GM21576 (cell line): Measurements from ENCODE around the gene SETD1A.

Experiments used
- ATAC-seq: cut with Tn5 transposase; IDR thresholded peaks from one replicate; pipeline ENCODE4 v1.9.1; 2021; ENCODE audit warnings: mild to moderate bottlenecking, moderate library complexity; ENCODE audit not compliant: unreplicated experiment

The SETD1A gene

GRCh38 chr16:30980434-30980833 lies 22.9 kb downstream of the SETD1A start:
- ATAC-seq, result no peak

GRCh38 chr16:30980959-30981358 lies 23.4 kb downstream of the SETD1A start:
- no peak for ATAC-seq

DNA sequence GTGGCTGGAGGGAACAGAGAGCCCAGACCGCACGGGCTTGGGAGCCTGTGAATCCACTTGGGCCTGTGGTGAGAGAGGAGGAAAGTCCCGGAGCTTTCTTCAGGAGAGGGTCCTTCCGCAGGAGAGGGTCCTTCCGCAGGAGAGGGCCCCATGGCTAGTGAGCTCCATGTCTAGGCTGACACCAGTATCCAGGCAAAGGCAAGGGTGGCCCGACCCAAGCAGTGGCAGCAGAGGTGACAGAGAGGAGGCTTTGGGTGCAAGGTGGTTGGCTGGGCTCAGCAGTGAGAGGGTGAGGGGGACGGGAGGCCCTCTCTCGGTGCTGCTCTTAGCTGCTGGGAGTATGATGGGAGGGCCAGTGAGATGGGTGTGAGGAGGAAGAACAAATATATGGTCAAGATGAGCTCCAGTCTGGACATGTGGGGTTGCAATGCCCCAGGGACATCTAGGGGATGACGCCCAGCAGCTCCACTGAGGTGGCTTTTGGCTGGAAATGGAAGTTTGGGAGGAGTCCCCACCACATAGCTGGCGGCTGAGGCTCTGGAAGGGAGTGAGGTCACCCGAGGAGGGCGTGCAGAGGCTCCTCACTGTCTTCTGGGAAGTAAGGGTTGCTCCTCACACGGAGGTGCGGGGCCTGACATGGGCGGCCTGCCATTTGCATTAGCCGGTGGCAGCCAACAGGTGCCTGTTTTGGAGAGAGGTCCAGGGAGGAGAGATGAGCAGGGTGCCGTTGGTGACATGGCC lies 25.2 kb downstream of the SETD1A start:
- ATAC-seq, result no peak

DNA sequence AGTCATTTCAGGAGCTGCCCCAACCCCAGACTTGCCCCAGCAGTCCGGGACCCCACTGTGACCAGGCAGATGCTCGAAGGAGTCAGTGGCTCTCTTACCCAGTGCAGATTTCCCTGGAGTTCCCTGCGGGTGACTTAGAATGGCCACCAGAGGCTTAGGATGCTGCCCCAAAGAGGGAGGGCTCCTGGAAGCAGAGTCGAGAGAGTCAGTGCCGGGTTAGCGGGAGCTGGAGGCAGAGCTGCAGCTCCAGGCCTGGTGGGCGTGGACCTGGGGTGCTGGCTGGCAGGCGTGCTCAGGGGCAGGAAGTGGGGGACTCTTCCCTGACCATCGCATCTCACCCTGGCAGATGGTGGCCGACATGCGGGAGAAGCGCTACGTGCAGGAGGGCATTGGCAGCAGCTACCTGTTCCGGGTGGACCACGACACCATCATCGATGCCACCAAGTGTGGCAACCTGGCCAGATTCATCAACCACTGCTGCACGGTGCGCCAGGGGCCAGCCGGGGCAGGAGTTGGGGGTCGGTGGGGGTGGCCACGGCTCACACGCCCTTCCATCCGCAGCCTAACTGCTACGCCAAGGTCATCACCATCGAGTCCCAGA lies 25.8 kb downstream of the SETD1A start:
- ATAC-seq, result no peak

DNA sequence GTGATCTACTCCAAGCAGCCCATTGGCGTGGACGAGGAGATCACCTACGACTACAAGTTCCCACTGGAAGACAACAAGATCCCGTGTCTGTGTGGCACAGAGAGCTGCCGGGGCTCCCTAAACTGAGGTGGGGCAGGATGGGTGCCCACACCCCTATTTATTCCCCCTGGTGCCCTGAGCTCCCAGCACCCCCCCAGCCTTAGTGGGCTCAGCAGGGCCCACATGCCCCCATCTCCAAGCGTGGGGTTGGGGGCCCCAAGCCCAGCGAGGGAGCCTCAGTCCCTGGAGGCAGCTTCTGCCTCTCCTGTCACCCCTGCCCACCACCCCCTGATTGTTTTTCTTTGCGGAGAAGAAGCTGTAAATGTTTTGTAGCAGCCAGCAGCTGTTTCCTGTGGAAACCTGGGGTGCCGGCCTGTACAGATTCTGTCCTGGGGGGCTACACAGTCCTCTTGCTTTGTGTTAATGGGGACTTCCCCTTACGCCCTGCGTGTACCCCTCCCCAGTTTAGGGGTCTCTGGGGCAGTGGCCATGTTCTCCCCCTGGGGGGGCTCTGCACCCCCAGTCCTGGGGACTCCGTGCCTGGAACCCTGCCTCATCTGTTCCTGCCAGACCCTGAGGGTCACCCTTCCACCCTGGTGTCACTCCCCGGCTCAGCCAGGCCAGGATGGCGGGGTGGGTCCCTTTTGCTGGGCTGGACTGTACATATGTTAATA lies 26.5 kb downstream of the SETD1A start:
- no peak for ATAC-seq

GRCh38 chr16:30984669-30985400 lies 27.3 kb downstream of the SETD1A start, which contains the start of gene HSD3B7:
TSS of gene HSD3B7 (plus strand) at chr16:30985207. CDS start at chr16:30985659, 452 bp downstream.
- no peak for ATAC-seq

DNA sequence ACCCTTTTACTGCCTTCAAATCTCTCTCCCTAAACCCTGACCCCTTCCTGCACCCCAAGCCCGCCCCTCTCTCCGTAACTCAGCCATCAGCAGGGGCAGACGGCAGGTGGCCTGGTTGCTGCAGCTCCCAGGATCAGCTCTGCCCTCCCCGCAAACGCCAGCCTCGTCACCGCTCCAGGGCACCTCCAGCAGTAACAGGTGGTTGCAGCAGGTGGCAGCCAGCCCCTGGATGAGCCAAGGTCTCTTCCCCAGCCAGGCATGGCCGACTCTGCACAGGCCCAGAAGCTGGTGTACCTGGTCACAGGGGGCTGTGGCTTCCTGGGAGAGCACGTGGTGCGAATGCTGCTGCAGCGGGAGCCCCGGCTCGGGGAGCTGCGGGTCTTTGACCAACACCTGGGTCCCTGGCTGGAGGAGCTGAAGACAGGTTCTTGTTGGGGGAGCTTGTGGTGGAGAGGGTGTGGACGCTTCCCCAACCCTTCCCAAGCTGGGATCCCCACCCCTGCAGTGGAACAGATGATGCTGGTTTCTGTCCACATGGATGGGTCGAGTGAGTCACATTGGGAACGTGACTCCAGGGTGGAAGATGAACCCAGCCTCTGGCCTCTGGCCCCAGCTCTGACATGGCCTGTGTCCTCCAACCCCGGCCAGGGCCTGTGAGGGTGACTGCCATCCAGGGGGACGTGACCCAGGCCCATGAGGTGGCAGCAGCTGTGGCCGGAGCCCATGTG lies 28.0 kb downstream of the SETD1A start:
- no peak for ATAC-seq

- ATAC-seq, result no peak
Measured at GRCh38 chr16:30986129-30986991, 28.8 kb downstream of the SETD1A start.

DNA sequence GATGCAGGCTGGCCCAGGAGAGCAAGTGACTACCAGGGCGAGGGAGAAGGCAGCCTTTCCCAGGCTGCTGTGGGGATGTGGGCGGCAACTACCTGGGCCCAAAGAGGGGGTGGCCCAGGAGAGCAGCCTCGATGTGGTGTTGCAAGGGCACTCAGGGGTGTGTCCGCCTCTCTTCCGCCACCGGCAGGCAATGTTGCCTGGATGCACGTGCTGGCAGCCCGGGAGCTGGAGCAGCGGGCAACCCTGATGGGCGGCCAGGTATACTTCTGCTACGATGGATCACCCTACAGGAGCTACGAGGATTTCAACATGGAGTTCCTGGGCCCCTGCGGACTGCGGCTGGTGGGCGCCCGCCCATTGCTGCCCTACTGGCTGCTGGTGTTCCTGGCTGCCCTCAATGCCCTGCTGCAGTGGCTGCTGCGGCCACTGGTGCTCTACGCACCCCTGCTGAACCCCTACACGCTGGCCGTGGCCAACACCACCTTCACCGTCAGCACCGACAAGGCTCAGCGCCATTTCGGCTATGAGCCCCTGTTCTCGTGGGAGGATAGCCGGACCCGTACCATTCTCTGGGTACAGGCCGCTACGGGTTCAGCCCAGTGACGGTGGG lies 30.1 kb downstream of the SETD1A start:
- ATAC-seq, result no peak

GRCh38 chr16:30989469-30990047 lies 32.0 kb downstream of the SETD1A start:
- ATAC-seq, result no peak

DNA sequence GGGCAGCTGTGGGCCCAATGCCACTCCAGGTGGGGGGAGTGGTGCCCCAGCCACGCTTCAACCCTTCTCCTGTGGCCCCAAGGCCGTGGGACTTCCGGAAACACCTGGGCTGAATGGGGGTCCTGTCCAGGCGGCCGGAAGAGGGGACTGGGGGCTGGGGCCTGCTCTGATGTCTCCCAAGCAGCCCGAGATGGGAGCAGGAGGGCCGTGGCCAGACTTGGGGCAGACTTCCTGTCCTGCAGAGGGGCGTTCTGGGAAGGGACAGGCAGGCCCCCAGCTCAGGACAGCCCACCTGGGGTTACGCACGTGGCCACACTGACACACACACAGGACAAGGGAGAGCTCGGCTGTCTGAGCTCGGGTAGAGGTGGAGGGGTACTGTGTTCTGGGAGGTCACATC lies 32.6 kb downstream of the SETD1A start:
- no peak for ATAC-seq

DNA sequence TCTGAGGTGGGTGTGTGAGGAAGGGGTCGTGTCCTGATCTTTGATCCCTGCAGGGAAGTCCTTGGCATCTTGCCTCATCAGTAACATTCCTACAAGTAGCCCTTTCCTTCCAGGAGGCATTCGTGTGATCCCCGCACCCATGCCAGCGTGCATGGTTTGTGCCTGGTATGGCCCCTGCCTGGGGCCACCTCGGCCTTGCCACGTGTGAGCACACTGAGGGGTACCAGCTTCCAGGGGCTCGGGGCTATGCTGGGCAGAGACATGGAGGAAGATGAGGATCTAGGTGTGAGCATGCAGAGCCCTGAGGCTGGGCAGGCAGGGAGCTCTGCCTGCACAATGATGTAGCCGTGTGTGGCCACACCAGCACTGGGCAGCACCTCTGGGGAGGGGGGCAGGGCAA lies 33.5 kb downstream of the SETD1A start:
- ATAC-seq, result no peak

- no peak for ATAC-seq
Measured at GRCh38 chr16:30992276-30992780, 34.8 kb downstream of the SETD1A start.

- ATAC-seq, result no peak
Measured at GRCh38 chr16:30992931-30993816, 35.6 kb downstream of the SETD1A start.

DNA sequence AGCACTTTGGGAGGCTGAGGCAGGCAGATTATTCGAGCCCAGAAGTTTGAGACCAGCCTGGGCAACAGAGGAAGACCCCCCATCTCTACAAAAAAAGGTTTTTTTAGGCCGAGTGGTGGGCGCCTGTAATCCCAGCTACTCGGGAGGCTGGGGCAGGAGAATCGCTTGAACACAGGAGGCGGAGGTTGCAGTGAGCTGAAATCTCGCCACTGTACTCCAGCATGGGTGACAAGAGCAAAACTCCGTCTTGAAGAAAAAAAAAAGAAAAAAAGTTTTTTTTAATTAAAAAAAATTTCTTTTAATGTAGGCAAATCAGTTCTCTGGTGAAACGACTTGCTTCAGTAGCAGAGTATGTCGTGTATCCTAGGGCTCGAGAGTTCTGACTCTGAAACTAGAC lies 38.4 kb downstream of the SETD1A start:
- no peak for ATAC-seq

DNA sequence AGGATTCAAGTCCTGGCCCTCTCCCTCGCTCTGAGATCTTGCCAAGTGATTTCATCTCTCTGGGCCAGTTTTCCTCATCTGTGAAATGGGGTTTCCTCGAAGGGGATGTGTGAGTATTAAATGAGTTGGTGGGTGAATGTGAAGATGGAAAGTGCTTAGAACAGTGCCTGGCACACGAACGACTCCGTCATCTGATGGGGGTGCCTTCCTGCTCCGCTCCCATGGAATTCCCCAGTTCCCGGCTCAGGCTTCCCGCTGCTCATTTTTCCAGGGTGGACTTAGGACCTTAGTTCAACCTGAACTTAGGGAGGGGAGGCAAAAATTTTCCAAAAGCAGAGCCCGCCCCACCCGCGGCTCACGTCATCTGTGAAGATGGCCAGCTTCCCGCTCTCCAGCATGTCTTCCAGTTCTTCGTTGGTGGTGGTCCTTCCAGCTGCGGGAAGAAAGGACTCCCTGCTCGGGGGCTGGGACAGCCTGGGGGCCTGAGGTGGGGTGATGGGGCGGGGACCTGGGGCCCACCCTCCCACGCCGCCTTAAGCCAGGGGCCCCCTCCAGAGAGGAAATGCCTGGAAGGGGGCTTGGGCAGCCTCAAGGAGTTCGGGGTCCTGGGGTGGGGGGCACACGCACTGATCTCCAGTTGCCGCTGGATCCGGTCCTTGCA lies 38.9 kb downstream of the SETD1A start:
- ATAC-seq, result no peak
